Fibroblast of pulmonary artery (primary cell): Measurements from ENCODE around the gene DRAM1.
"Not testable (repeated sequence)": the region's sequence is repeated elsewhere in the genome, so short reads cannot be mapped to it uniquely, and the experiment has no call there.

Source experiments
- DNase-seq: peaks from one replicate; pipeline ENCODE4 v3.0.0-alpha.2; 2010; ENCODE audit warnings: low read depth
- H3K4me3 ChIP-seq: replicated peaks from 2 replicates; pipeline ENCODE4 v1.5.1; 2011; ENCODE audit warnings: low read depth, mild to moderate bottlenecking, control low read depth, low read length, moderate library complexity
- TF ChIP-seq, protein P1 (sequence below): IDR thresholded peaks from 2 replicates; pipeline ENCODE4 v1.5.1; 2011; ENCODE audit warnings: mild to moderate bottlenecking, control low read depth, low read length, inconsistent platforms; ENCODE audit errors: missing control alignments

The DRAM1 gene

DNA sequence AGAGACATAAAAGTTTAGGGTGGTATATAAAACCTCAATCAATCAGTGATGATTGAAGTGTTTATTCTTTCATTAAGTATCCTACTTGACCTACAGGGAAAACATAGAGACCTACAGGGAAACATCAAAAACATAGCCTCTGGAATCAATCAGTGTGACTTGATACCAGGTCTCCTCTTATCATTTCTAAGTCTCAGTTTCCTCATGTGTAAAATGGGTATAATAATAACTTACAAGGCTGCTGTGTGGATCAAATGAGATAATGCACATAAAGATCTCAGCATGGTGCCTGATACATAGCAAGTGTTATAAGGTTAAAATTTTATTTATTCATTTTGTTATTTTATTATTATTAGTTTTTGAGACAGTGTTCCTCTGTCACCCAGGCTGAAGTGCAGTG lies 24.4 kb upstream of the DRAM1 start:
- no peak overlapping the region for H3K4me3 ChIP-seq
- TF ChIP-seq, protein P1, sequence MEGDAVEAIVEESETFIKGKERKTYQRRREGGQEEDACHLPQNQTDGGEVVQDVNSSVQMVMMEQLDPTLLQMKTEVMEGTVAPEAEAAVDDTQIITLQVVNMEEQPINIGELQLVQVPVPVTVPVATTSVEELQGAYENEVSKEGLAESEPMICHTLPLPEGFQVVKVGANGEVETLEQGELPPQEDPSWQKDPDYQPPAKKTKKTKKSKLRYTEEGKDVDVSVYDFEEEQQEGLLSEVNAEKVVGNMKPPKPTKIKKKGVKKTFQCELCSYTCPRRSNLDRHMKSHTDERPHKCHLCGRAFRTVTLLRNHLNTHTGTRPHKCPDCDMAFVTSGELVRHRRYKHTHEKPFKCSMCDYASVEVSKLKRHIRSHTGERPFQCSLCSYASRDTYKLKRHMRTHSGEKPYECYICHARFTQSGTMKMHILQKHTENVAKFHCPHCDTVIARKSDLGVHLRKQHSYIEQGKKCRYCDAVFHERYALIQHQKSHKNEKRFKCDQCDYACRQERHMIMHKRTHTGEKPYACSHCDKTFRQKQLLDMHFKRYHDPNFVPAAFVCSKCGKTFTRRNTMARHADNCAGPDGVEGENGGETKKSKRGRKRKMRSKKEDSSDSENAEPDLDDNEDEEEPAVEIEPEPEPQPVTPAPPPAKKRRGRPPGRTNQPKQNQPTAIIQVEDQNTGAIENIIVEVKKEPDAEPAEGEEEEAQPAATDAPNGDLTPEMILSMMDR: no peak
- DNase-seq: no peak

DNA sequence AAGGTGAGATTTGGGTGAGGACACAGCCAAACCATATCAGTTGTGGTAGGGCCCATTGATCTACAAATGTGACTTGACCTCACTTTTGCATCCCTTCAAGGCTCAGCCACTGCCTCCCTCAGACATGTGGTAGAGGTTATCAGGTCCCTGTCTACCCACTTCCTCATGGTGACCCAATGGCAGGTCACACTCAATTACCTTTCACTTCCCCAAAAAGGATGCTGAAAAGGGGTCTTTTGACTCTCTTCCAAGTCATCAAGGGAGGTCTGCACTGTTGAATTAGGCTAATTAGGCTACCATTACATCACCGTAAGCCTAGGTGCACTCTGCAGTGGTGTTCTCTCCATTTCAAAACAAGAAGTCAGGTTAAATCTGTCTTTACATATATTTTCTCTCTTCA lies 22.6 kb upstream of the DRAM1 start:
- DNase-seq: no peak
- TF ChIP-seq, protein P1: no peak
- no peak overlapping the region for H3K4me3 ChIP-seq

DNA sequence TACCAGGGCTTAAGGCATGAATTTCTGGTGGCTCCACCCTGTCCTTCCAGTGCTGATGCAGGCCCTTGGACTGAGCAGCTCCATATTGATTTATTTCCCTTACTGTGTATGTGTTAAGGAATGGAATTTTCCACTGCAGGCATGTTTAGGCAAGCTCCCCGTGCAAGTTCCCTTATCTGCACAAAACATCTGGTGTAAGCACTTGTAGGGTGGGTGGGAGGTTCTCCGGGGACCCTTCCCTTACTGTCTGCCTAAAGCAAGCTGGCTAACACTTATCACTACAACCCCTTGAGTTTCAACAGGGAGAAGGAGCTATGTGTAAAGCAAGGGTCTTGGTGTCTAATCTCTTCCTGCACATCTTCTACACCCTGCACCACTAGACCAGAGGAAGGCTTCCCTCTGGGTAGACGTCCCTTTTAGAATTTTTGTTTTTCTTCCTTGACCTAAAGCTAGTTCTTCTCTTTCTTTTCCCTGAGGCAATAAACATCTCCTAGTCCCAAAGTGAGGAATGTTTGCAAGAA lies 22.0 kb upstream of the DRAM1 start:
- DNase-seq: peak; percentile 24
- no peak overlapping the region for H3K4me3 ChIP-seq
- TF ChIP-seq, protein P1: no peak

DNA sequence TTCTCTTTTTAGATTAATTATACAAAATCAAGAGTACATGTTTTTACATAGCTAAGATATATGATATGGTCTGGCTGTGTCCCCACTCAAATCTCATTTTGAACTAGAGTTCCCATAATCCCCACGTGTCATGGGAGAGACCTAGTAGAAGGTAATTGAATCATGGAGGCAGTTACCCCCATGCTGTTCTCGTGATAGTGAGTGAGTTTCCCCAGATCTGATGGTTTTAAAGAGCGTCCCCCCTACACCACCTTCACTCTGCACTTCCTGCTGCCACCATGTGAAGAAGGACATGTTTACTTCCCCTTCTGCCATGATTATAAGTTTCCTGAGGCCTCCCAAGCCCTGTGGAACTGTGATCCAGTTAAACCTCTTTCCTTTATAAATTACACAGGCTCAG lies 21.4 kb upstream of the DRAM1 start:
- H3K4me3 ChIP-seq: no peak overlapping the region
- TF ChIP-seq, protein P1: no peak
- no peak for DNase-seq

- not testable (repeated sequence) for H3K4me3 ChIP-seq, DNase-seq
Measured at GRCh38 chr12:101856614-101857013, 20.8 kb upstream of the DRAM1 start.

GRCh38 chr12:101857043-101857558 lies 20.3 kb upstream of the DRAM1 start:
- TF ChIP-seq, protein P1: no peak
- peak; percentile 61 for DNase-seq

GRCh38 chr12:101858361-101858760 lies 19.0 kb upstream of the DRAM1 start:
- DNase-seq: no peak
- no peak overlapping the region for H3K4me3 ChIP-seq
- TF ChIP-seq, protein P1: no peak

More at GRCh38 chr12:101857043-101857558, 20.3 kb upstream of the DRAM1 start:
- H3K4me3 ChIP-seq: no peak overlapping the region
